IPS-18a (cell line): ENCODE data around the gene ZNF488.

ENCODE experiments used
- H3K27ac ChIP-seq: one replicate; pipeline ENCODE4 v1.5.1; 2013; ENCODE audit warnings: low read length
- H3K27me3 ChIP-seq: one replicate; pipeline ENCODE4 v1.6.1; 2013; ENCODE audit warnings: mild to moderate bottlenecking, low read length; ENCODE audit not compliant: control insufficient read depth, insufficient read depth
- H3K36me3 ChIP-seq: one replicate; pipeline ENCODE4 v1.6.1; 2013; ENCODE audit warnings: low read depth, low read length; ENCODE audit not compliant: control insufficient read depth
- H3K4me1 ChIP-seq: one replicate; pipeline ENCODE4 v1.6.1; 2013; ENCODE audit warnings: low read depth, low read length; ENCODE audit not compliant: control insufficient read depth
- H3K4me3 ChIP-seq: one replicate; pipeline ENCODE4 v1.5.1; 2013; ENCODE audit warnings: low read length
- H3K9ac ChIP-seq: one replicate; pipeline ENCODE4 v1.6.1; 2013; ENCODE audit warnings: mild to moderate bottlenecking, low read length, moderate library complexity
- H3K9me3 ChIP-seq: one replicate; pipeline ENCODE4 v1.6.1; 2013; ENCODE audit warnings: low read depth, low read length; ENCODE audit not compliant: control insufficient read depth

Gene ZNF488

DNA sequence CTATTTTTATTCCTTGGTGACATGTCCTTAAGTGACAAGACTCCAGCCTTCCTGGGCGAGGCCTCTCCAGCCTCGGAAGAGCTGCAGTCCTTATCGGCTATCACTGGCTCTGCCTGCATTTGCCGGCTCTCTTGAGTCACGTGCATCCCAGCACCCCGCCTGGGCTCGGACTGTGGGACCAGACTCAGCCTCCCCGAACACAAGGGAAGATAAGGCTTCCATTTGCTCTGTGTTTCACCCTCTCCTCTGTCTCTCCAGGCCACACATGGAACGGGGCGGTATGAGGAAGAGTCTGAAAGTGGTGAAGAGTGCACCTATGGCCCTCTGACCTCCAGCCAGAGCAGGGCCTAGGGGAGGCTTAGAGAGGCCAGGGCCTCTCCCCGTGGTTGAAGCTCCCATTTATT lies 57.2 kb downstream of the ZNF488 start:
- Histone ChIP-seq H3K36me3 (no peaks in the 10 kb centered on the region), H3K4me3 (no peak overlapping the region), H3K27me3 (no peaks in the 10 kb centered on the region), H3K4me1 (no peaks in the 10 kb centered on the region), H3K27ac (no peak overlapping the region), H3K9me3 (no peaks in the 10 kb centered on the region), H3K9ac (no peak overlapping the region)

DNA sequence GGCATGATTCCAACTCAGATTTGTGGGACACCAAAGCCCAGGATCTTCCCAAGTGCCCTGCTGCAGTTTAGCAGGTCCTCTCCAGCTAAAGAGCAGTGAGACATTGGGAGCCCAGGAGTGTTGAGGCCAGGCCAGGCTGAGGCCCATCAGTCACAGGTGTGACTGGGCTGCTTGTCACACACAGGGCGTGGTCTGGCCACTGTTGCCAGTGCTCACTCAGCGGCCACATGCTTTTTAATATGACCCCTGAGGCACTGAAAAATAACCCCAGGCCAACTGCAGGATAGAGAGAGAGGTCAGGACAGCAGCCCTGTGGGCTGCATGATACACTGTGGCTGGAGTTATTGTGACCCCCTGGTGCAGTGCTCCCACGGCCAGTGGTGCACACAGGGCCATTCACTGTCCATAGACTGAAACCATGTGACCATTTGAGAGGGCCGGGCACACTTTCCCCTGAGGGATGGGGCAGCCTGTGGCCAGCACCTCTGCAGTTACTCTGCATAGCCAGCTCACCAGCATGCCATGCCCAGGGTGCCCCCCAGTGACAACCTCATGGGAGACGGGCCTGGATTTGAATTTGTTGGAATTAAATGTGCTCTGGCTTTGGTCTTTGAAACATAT lies 57.7 kb downstream of the ZNF488 start:
- Histone ChIP-seq H3K27me3 (no peaks in the 10 kb centered on the region), H3K9me3 (no peaks in the 10 kb centered on the region), H3K27ac (no peak overlapping the region), H3K4me1 (no peaks in the 10 kb centered on the region), H3K9ac (no peak overlapping the region), H3K36me3 (no peaks in the 10 kb centered on the region), H3K4me3 (no peak overlapping the region)

DNA sequence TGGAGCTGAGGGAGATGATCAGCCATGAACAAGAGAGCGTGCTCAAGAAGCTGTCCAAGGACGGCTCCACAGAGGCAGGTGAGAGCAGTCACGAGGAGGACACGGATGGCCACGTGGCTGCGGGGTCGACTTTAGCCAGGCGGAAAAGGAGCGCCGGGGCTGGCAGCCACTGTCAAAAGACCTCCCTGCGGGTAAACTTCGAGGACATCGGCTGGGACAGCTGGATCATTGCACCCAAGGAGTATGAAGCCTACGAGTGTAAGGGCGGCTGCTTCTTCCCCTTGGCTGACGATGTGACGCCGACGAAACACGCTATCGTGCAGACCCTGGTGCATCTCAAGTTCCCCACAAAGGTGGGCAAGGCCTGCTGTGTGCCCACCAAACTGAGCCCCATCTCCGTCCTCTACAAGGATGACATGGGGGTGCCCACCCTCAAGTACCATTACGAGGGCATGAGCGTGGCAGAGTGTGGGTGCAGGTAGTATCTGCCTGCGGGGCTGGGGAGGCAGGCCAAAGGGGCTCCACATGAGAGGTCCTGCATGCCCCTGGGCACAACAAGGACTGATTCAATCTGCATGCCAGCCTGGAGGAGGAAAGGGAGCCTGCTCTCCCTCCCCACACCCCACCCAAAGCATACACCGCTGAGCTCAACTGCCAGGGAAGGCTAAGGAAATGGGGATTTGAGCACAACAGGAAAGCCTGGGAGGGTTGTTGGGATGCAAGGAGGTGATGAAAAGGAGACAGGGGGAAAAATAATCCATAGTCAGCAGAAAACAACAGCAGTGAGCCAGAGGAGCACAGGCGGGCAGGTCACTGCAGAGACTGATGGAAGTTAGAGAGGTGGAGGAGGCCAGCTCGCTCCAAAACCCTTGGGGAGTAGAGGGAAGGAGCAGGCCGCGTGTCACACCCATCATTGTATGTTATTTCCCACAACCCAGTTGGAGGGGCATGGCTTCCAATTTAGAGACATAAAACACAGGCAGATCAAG lies 58.5 kb downstream of the ZNF488 start:
- Histone ChIP-seq H3K9ac (no peak overlapping the region), H3K27me3 (no peaks in the 10 kb centered on the region), H3K9me3 (no peaks in the 10 kb centered on the region), H3K4me1 (no peaks in the 10 kb centered on the region), H3K27ac (no peak overlapping the region), H3K36me3 (no peaks in the 10 kb centered on the region), H3K4me3 (no peak overlapping the region)

DNA sequence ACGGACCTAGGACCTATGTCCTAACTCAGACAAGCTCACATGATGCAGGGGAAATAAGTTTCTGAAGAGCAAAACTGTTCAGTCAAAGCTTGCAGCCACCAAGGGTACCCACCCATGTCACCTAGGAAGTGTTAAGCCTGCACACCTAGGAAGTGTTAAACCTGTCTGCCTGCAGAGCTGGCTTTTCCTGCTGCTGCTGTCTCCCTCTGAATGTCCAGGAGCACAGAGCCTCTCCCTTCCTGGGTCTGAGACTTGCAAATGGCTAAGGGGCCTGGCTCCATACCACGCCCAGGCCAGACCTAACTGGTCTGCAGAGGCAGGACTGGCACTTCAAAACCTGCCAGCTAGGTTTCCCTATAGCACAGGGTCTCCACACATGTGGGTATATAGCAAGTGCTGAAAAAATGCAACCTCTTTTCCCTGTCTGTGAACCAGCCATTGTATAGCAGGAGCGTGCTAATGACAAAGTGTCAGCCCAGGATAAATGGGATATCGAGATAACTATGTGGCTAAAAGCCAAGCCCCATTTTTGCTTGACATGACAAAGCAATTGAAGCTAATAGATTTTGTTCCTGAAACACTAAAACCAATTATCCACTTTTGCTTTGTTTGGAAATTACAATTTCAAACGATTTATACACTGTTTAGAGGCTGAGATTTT lies 60.3 kb downstream of the ZNF488 start:
- Histone ChIP-seq H3K9ac (no peak overlapping the region), H3K36me3 (no peaks in the 10 kb centered on the region), H3K4me3 (no peak overlapping the region), H3K9me3 (no peaks in the 10 kb centered on the region), H3K27ac (no peak overlapping the region), H3K4me1 (no peaks in the 10 kb centered on the region), H3K27me3 (no peaks in the 10 kb centered on the region)

DNA sequence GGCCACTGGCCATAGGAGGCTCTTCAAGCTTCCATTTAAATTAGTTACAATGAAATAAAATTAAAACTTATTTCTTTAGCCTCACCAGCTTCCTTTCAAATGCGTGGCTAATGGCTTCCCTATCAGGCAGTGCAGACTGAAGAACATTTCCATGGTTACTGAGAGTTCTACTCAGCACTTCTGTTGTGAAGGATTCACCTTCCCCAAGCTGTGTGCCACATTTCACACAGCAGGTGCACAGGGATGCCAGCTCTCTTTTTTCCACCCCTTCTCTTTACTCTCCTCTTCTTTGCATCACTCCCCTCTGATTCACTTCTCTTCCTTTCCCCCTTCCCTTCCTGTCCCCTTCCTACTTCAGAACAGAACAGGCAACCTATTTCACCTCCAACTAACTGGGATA lies 61.0 kb downstream of the ZNF488 start:
- H3K9me3 ChIP-seq = no peaks in the 10 kb centered on the region

DNA sequence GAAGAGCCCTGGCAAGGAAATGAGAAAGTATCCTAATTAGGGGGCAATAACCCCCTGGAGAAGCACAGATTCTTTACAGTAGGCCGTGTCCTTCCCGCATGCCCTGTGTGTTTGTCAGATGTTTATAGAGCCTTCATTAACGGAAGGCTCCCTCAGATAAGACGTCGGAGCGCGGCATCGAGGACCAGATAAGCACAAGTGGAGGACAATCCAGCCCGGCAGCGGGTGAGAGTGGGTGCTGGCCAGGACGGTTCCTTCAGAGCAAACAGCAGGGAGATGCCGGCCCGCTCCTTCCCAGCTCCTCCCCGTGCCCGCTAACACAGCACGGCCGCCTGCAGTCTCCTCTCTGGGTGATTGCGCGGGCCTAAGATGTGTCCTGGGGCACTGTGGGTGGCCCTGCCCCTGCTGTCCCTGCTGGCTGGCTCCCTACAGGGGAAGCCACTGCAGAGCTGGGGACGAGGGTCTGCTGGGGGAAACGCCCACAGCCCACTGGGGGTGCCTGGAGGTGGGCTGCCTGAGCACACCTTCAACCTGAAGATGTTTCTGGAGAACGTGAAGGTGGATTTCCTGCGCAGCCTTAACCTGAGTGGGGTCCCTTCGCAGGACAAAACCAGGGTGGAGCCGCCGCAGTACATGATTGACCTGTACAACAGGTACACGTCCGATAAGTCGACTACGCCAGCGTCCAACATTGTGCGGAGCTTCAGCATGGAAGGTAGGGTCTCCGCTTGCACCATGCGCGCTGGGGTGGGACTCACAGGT lies 61.6 kb downstream of the ZNF488 start, which contains the start of gene GDF2:
Gene GDF2 (plus strand): TSS at position 155 of the 762 bp plus-strand sequence. CDS start 215 bp downstream, at position 370.
- Histone ChIP-seq H3K36me3 (no peaks in the 10 kb centered on the region), H3K4me1 (no peaks in the 10 kb centered on the region), H3K9ac (no peak within 1 kb of the TSS), H3K9me3 (no peaks in the 10 kb centered on the region), H3K4me3 (no peak within 1 kb of the TSS), H3K27me3 (no peaks in the 10 kb centered on the region), H3K27ac (no peak within 1 kb of the TSS)

More for the DNA sequence above, 61.0 kb downstream of the ZNF488 start:
- H3K27ac ChIP-seq = no peak overlapping the region
- H3K27me3 ChIP-seq = no peaks in the 10 kb centered on the region
- H3K4me1 ChIP-seq = no peaks in the 10 kb centered on the region
- no peaks in the 10 kb centered on the region for H3K36me3 ChIP-seq
- no peak overlapping the region for H3K4me3 ChIP-seq
- no peak overlapping the region for H3K9ac ChIP-seq

DNA sequence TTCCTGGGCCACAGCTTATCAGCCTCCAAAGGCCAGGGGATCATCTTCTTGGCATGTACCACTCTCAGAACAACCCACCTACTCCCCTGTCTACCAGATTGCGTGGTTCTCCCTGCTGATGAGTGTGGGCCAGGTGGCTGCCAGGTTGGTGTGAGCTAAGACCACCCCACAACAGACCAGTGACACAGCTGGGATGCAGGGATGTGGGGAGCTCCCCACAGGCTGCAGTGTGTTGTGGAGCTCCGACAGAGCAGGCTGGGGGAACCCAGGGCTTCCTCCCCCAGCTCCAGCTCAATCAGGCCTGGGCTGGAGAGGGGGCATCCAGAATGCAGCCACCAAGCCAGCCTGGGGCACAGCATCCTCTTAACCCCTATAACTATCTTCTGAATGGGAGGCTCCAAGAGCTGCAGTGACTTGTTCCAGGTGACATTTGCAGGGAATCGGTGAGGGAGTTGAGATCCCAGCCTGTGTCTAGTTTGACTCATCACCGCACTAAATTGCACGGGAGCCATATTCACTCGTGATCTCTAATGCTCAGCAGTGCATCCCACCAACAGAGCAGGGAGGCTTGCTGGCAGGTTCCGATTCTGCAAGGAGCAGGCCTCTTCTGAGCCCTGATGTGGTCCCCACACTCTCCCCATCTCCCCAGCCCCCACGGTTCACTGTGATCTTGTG lies 62.4 kb downstream of the ZNF488 start:
- Histone ChIP-seq H3K27ac (no peak overlapping the region), H3K4me3 (no peak overlapping the region), H3K36me3 (no peaks in the 10 kb centered on the region), H3K4me1 (no peaks in the 10 kb centered on the region), H3K9me3 (no peaks in the 10 kb centered on the region), H3K9ac (no peak overlapping the region), H3K27me3 (no peaks in the 10 kb centered on the region)

DNA sequence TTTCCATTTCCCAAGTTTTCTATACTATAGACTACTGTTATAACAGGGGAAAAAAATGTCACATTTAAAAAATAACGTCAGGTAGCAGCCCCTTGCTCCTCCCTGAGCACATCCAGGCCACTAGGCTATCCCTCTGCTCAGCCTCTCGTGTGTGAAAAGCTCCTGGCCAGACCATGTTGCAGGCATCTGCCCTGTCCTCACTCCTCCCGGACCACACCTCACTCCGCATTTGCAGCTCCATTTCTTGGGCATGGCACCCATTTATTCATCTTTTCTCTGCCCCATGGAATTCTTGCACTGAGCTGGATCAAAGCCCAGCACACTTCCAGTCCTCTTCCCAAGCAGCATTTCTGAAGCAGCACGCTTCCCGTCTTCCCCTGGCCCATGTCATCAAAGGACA lies 63.3 kb downstream of the ZNF488 start:
- Histone ChIP-seq H3K27ac (no peak overlapping the region), H3K9ac (no peak overlapping the region), H3K4me1 (no peaks in the 10 kb centered on the region), H3K27me3 (no peaks in the 10 kb centered on the region), H3K36me3 (no peaks in the 10 kb centered on the region), H3K9me3 (no peaks in the 10 kb centered on the region), H3K4me3 (no peak overlapping the region)

DNA sequence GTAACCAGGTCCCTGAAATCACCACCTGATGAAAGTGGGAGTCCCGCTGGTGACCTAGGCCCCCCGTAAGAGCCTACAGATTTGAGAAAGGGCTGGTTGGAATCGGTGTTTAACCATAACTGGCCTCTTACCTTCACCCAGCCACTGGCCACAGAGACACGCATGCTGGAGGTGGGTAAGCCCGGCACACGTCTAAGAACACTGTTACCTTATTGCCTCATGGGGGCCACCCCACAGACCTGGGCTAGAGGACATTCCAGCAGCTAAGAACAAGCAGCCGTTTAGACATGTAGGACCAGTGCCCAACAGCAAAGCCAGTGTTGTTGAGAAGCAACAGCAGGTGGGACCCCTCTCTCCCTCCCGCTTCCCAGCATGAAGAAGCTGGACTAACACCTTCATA lies 64.3 kb downstream of the ZNF488 start:
- H3K27me3 ChIP-seq = no peaks in the 10 kb centered on the region
- H3K27ac ChIP-seq = no peak overlapping the region

DNA sequence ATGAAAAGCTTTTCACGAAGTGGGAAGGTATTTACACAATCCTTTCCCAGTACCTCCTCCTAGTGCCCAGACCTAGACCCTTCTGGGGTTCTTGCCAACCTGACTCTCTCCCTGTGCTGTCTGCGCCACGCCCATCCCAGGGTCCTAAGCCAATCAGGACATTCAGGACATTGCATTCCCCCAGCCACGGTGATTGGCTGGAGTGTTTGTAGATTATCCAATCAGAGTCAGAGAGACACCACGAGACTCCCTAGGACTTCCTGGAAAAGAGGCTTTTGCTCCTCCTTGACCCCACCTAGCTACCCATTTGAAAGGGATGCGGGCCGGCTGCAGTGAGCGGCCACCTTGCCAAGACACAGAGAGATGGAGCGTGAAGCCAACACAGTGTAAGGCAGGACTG lies 65.4 kb downstream of the ZNF488 start:
- Histone ChIP-seq H3K27me3 (no peaks in the 10 kb centered on the region), H3K9me3 (no peaks in the 10 kb centered on the region), H3K4me1 (no peaks in the 10 kb centered on the region), H3K27ac (no peak overlapping the region), H3K9ac (no peak overlapping the region), H3K36me3 (no peaks in the 10 kb centered on the region), H3K4me3 (no peak overlapping the region)

More for the DNA sequence above, 64.3 kb downstream of the ZNF488 start:
- H3K9me3 ChIP-seq = no peaks in the 10 kb centered on the region
- no peaks in the 10 kb centered on the region for H3K4me1 ChIP-seq
- H3K9ac ChIP-seq = no peak overlapping the region
- H3K4me3 ChIP-seq = no peak overlapping the region
- no peaks in the 10 kb centered on the region for H3K36me3 ChIP-seq
